GM23338 (cell line): Measurements from ENCODE around the gene ATP1A4. TPM values are rescaled to one million over a fixed set of nuclear protein-coding genes. Genes with fewer than 3 reads are reported as not detected.

Source experiments
- ATAC-seq: fragments of 200-7000 bp; cut with Tn5 transposase; 3 replicates; pipeline ENCODE4 v1.9.1; 2020
- DNase-seq: peaks from one replicate; pipeline ENCODE4 v3.0.0-alpha.2; 2015; ENCODE audit warnings: low spot score
- H2AFZ ChIP-seq: fragments of 200-600 bp; sonication (generic); 2 replicates; pipeline ENCODE4 v1.8.0; 2016; ENCODE audit warnings: antibody characterized with exemption, mild to moderate bottlenecking, moderate library complexity
- H3F3A ChIP-seq: fragments of 200-600 bp; sonication (generic); replicated peaks from 2 replicates; pipeline ENCODE4 v1.8.0; 2017; ENCODE audit warnings: antibody characterized with exemption, mixed run types, low read depth
- H3K27ac ChIP-seq: fragments of 200-600 bp; sonication (generic); 2 replicates; pipeline ENCODE4 v1.6.1; 2016; ENCODE audit warnings: low read depth
- H3K27me3 ChIP-seq: fragments of 200-600 bp; sonication (generic); 2 replicates; pipeline ENCODE4 v1.8.0; 2016; ENCODE audit warnings: mild to moderate bottlenecking, mixed run types, moderate library complexity; ENCODE audit not compliant: insufficient read depth
- H3K36me3 ChIP-seq: fragments of 200-600 bp; sonication (generic); 2 replicates; pipeline ENCODE4 v1.8.0; 2016; ENCODE audit warnings: mild to moderate bottlenecking; ENCODE audit not compliant: insufficient read depth
- H3K4me1 ChIP-seq: fragments of 200-600 bp; sonication (generic); 2 replicates; pipeline ENCODE4 v1.8.0; 2016; ENCODE audit warnings: mild to moderate bottlenecking, moderate library complexity; ENCODE audit not compliant: insufficient read depth
- H3K4me2 ChIP-seq: fragments of 200-600 bp; sonication (generic); 2 replicates; pipeline ENCODE4 v1.7.1; 2017; ENCODE audit warnings: mixed run types
- H3K4me3 ChIP-seq: fragments of 200-600 bp; sonication (generic); 2 replicates; pipeline ENCODE4 v1.6.1; 2016; ENCODE audit warnings: mixed run types
- H3K79me2 ChIP-seq: fragments of 200-600 bp; sonication (generic); replicated peaks from 2 replicates; pipeline ENCODE4 v1.8.0; 2017; ENCODE audit warnings: mild to moderate bottlenecking; ENCODE audit not compliant: insufficient read depth
- H3K9me2 ChIP-seq: fragments of 200-600 bp; sonication (generic); 2 replicates; pipeline ENCODE4 v1.8.0; 2017; ENCODE audit not compliant: insufficient read depth
- H4K20me1 ChIP-seq: fragments of 200-600 bp; sonication (generic); replicated peaks from 2 replicates; pipeline ENCODE4 v1.8.0; 2017; ENCODE audit warnings: mild to moderate bottlenecking; ENCODE audit not compliant: insufficient read depth
- H3K27ac Mint-ChIP-seq: 2 replicates; pipeline ENCODE4 v1.8.0; 2020; ENCODE audit warnings: inconsistent platforms, mild to moderate bottlenecking, moderate library complexity, mixed read lengths
- H3K27me3 Mint-ChIP-seq: 3 replicates; pipeline ENCODE4 v1.8.0; 2022; ENCODE audit warnings: low read depth, mild to moderate bottlenecking, moderate library complexity, mixed read lengths, inconsistent platforms; ENCODE audit not compliant: insufficient read depth, poor library complexity
- H3K36me3 Mint-ChIP-seq: 3 replicates; pipeline ENCODE4 v1.8.0; 2021; ENCODE audit warnings: low read depth, mild to moderate bottlenecking, inconsistent platforms, moderate library complexity, mixed read lengths
- H3K4me1 Mint-ChIP-seq: 3 replicates; pipeline ENCODE4 v1.8.0; 2020; ENCODE audit warnings: mild to moderate bottlenecking, inconsistent platforms, mixed read lengths
- H3K4me3 Mint-ChIP-seq: 3 replicates; pipeline ENCODE4 v1.8.0; 2021; ENCODE audit warnings: moderate library complexity, mild to moderate bottlenecking, inconsistent platforms, mixed read lengths
- H3K9me3 Mint-ChIP-seq: 3 replicates; pipeline ENCODE4 v1.8.0; 2020; ENCODE audit warnings: moderate library complexity, mild to moderate bottlenecking, inconsistent platforms, mixed read lengths
- CREB1 ChIP-seq: fragments of 250-450 bp; sonication (Bioruptor Pico); IDR thresholded peaks from 2 replicates; pipeline ENCODE4 v1.5.0; 2020; ENCODE audit warnings: low read depth, mild to moderate bottlenecking, moderate library complexity
- CTCF ChIP-seq, 2 experiments: fragments of 200-600 bp in 1 of 2; sonication (generic) in 1 of 2; conservative IDR thresholded peaks; 2 replicates each; pipeline versions ENCODE4 v1.5.1 to v1.6.1; 2016 to 2017; ENCODE audit warnings: antibody characterized with exemption in 2 of 2, low read depth in 2 of 2, mild to moderate bottlenecking in 2 of 2, moderate library complexity in 1 of 2
- EZH2 ChIP-seq: fragments of 200-600 bp; sonication (generic); IDR thresholded peaks from one replicate; pipeline ENCODE4 v1.8.0; 2017; ENCODE audit warnings: antibody characterized with exemption, mild to moderate bottlenecking, low read depth; ENCODE audit not compliant: unreplicated experiment
- EZH2phosphoT487 ChIP-seq: fragments of 200-600 bp; sonication (generic); IDR thresholded peaks from one replicate; pipeline ENCODE4 v1.8.1; 2018; ENCODE audit warnings: antibody characterized with exemption; ENCODE audit not compliant: unreplicated experiment
- POLR2AphosphoS5 ChIP-seq: IDR thresholded peaks from 2 replicates; pipeline ENCODE4 v1.6.1; 2016; ENCODE audit warnings: antibody characterized with exemption, low read depth
- REST ChIP-seq: IDR thresholded peaks from one replicate; pipeline ENCODE4 v1.6.1; 2018; ENCODE audit warnings: antibody characterized with exemption; ENCODE audit not compliant: unreplicated experiment
- STAT1 ChIP-seq: IDR thresholded peaks from one replicate; pipeline ENCODE4 v1.6.1; 2016; ENCODE audit warnings: antibody characterized with exemption; ENCODE audit not compliant: unreplicated experiment
- ZNF114 ChIP-seq: fragments of 250-450 bp; sonication (Bioruptor Pico); IDR thresholded peaks from 2 replicates; pipeline ENCODE4 v1.5.0; 2020; ENCODE audit warnings: mild to moderate bottlenecking, moderate library complexity
- polyA plus RNA-seq: library from polyadenylated mRNA; unstranded; fragments of >200 nt; fragmentation: Nextera tagmentation; extraction: Ambion mirVana; gene quantifications from 2 replicates; pipeline ENCODE4 v1.2.1, GENCODE V29; 2016
- total RNA-seq: library from RNA; depleted of rRNA; stranded (reverse); fragments of >200 nt; shearing (Covaris generic); gene quantifications from 2 replicates; pipeline ENCODE4 v1.2.3, GENCODE V29; 2014

ATP1A4 gene
- total and polyA plus RNA-seq, 2 experiments from 2014 or later: 0.27 to 0.63 TPM

- no peaks in the 10 kb centered on the region; the same call in 1 of the 2 replicates for H4K20me1 ChIP-seq
Observed at GRCh38 chr1:160137216-160137862, 14.1 kb upstream of the ATP1A4 start.

More at GRCh38 chr1:160137216-160137862, 14.1 kb upstream of the ATP1A4 start:
- Histone ChIP-seq H3F3A (no peaks in the 10 kb centered on the region), H3K79me2 (no peaks in the 10 kb centered on the region), H3K4me3 (no peak overlapping the region), H3K9me2 (no peaks in the 10 kb centered on the region), H3K4me1 (no peaks in the 10 kb centered on the region), H3K27me3 (no peaks in the 10 kb centered on the region), H3K36me3 (no peaks in the 10 kb centered on the region; the same call in 1 of the 2 replicates), H3K4me2 (no peak overlapping the region), H3K27ac (no peak overlapping the region), H2AFZ (no peak overlapping the region)
- Mint-ChIP-seq H3K27me3 (peaks cover 7% of the 10 kb centered on the region), H3K36me3 (peaks cover 76% of the 10 kb centered on the region), H3K4me1 (no peaks in the 10 kb centered on the region), H3K27ac (no peak overlapping the region), H3K4me3 (no peak overlapping the region), H3K9me3 (no peaks in the 10 kb centered on the region)
- ATAC-seq: no peak
- DNase-seq: no peak
- no peak for TF ChIP-seq ZNF114 (CRISPR knock-in tag)
- no peak for TF ChIP-seq EZH2
- no peak for TF ChIP-seq CREB1 (CRISPR knock-in tag)
- no peak for TF ChIP-seq CTCF (conservative IDR thresholded peaks at IDR 0.05; ENCODE audit: low read depth in 2 of 2)
- no peak for TF ChIP-seq EZH2phosphoT487
- no peak for TF ChIP-seq POLR2AphosphoS5
- TF ChIP-seq REST: no peak
- TF ChIP-seq STAT1: no peak
